K562 (cell line): ENCODE measurements around the gene SLAMF7.

Experiments
- ARNT ChIP-seq, 2 experiments: fragments of 450-650 bp; IDR thresholded peaks; 2 replicates each; pipeline ENCODE4 v1.6.1; 2016; ENCODE audit warnings: mild to moderate bottlenecking in 1 of 2
- CTCF ChIP-seq, 3 experiments: IDR thresholded peaks in 2 of 3; conservative IDR thresholded peaks in 1 of 3; 2 replicates each; pipeline ENCODE4 v1.5.1; 2011 to 2012; ENCODE audit warnings: low read length in 3 of 3, mild to moderate bottlenecking in 3 of 3, control low read depth in 2 of 3, improper control_type of control experiment in 1 of 3, inconsistent platforms in 1 of 3, low read depth in 1 of 3, mixed read lengths in 1 of 3, moderate library complexity in 1 of 3; ENCODE audit not compliant: insufficient read depth in 2 of 3
- E2F6 ChIP-seq, 2 experiments: IDR thresholded peaks; 2 replicates each; pipeline ENCODE4 v1.6.1; 2011; ENCODE audit warnings: borderline replicate concordance in 1 of 2, control low read depth in 1 of 2, low read depth in 1 of 2, low read length in 1 of 2, mild to moderate bottlenecking in 1 of 2, mixed read lengths in 1 of 2, moderate library complexity in 1 of 2; ENCODE audit not compliant: insufficient read depth in 1 of 2, insufficient read length in 1 of 2, poor library complexity in 1 of 2, severe bottlenecking in 1 of 2; ENCODE audit errors: extremely low read depth in 1 of 2
- EWSR1 ChIP-seq: fragments of 450-650 bp; IDR thresholded peaks from 2 replicates; pipeline ENCODE4 v1.6.1; 2018; ENCODE audit warnings: borderline replicate concordance, mild to moderate bottlenecking, low read depth, moderate library complexity; ENCODE audit not compliant: partially characterized antibody
- MXI1 ChIP-seq: IDR thresholded peaks from 2 replicates; pipeline ENCODE4 v1.6.1; 2011; ENCODE audit warnings: low read depth, mild to moderate bottlenecking, improper control_type of control experiment, low read length
- POLR2A ChIP-seq: fragments of 450-650 bp; conservative IDR thresholded peaks from 2 replicates; pipeline ENCODE4 v1.6.1; 2016
- SPI1 ChIP-seq: IDR thresholded peaks from 2 replicates; pipeline ENCODE4 v1.6.1; 2011; ENCODE audit warnings: low read depth, low read length, control low read depth, borderline replicate concordance
- TEAD1 ChIP-seq, 2 experiments: fragments of 450-650 bp in 1 of 2; sonication (generic) in 1 of 2; formaldehyde crosslinking; IDR thresholded peaks; 2 replicates each; pipeline versions ENCODE4 v1.4.0 to v1.8.0; 2020 to 2022; ENCODE audit warnings: mild to moderate bottlenecking in 2 of 2, missing genetic modification reagents in 1 of 2
- USF2 ChIP-seq: sonication (generic); formaldehyde crosslinking; IDR thresholded peaks from 2 replicates; pipeline ENCODE4 v1.5.0; 2020; ENCODE audit warnings: missing genetic modification reagents
- ZBED1 ChIP-seq: IDR thresholded peaks from 2 replicates; pipeline ENCODE4 v1.6.1; 2014
- ZNF583 ChIP-seq: fragments of 250-450 bp; sonication (Bioruptor Pico); IDR thresholded peaks from 2 replicates; pipeline ENCODE4 v1.4.0; 2020
- ZNF695 ChIP-seq: fragments of 450-650 bp; formaldehyde crosslinking; IDR thresholded peaks from 2 replicates; pipeline ENCODE4 v1.4.0; 2020; ENCODE audit warnings: mild to moderate bottlenecking, moderate library complexity
- TF ChIP-seq, protein P1 (sequence below), 2 experiments: fragments of 450-650 bp; conservative IDR thresholded peaks; 2 replicates each; pipeline ENCODE4 v1.6.1; 2017; ENCODE audit warnings: mild to moderate bottlenecking in 2 of 2, moderate library complexity in 2 of 2

- TF ChIP-seq SPI1: no peak
- TF ChIP-seq CTCF (IDR thresholded peaks at IDR 0.05 in 2 of 3, conservative IDR thresholded peaks at IDR 0.05 in 1 of 3; ENCODE audit: insufficient read depth in 2 of 3, low read depth in 1 of 3, low read length in 3 of 3): no peak
- TF ChIP-seq USF2 (CRISPR knock-in tag): no peak
- no peak for TF ChIP-seq POLR2A
- no peak for TF ChIP-seq TEAD1 (CRISPR knock-in tag; IDR thresholded peaks at IDR 0.05)
- no peak for TF ChIP-seq ZNF583 (CRISPR knock-in tag)
- TF ChIP-seq, protein P1, sequence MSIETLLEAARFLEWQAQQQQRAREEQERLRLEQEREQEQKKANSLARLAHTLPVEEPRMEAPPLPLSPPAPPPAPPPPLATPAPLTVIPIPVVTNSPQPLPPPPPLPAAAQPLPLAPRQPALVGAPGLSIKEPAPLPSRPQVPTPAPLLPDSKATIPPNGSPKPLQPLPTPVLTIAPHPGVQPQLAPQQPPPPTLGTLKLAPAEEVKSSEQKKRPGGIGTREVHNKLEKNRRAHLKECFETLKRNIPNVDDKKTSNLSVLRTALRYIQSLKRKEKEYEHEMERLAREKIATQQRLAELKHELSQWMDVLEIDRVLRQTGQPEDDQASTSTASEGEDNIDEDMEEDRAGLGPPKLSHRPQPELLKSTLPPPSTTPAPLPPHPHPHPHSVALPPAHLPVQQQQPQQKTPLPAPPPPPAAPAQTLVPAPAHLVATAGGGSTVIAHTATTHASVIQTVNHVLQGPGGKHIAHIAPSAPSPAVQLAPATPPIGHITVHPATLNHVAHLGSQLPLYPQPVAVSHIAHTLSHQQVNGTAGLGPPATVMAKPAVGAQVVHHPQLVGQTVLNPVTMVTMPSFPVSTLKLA (conservative IDR thresholded peaks at IDR 0.05): no peak
- TF ChIP-seq ZBED1: no peak
- no peak for TF ChIP-seq ZNF695
- TF ChIP-seq E2F6 (IDR thresholded peaks at IDR 0.05; ENCODE audit: borderline replicate concordance in 1 of 2, extremely low read depth in 1 of 2, insufficient read depth in 1 of 2, insufficient read length in 1 of 2, low read depth in 1 of 2, low read length in 1 of 2, poor library complexity in 1 of 2, severe bottlenecking in 1 of 2): no peak
- TF ChIP-seq EWSR1: no peak
- no peak for TF ChIP-seq MXI1
- no peak for TF ChIP-seq ARNT (IDR thresholded peaks at IDR 0.05)
These were observed 22.0 kb downstream of the SLAMF7 start for GRCh38 chr1:160761046-160761445.
